Neural crest cell (in vitro differentiated cells): Measurements from ENCODE around the gene TSPYL2. TPM values are rescaled to one million over a fixed set of nuclear protein-coding genes. Genes with fewer than 3 reads are reported as not detected.

Experiments used
- DNase-seq: peaks from one replicate; pipeline ENCODE4 v3.0.0; 2021; ENCODE audit warnings: low read depth, mixed read lengths, low spot score
- H3K27ac Mint-ChIP-seq: one replicate; pipeline ENCODE4 v1.8.0; 2021; ENCODE audit warnings: mild to moderate bottlenecking, mixed read lengths; ENCODE audit not compliant: unreplicated experiment
- H3K27me3 Mint-ChIP-seq: 2 replicates; pipeline ENCODE4 v1.8.0; 2021; ENCODE audit warnings: low read depth, mild to moderate bottlenecking, mixed read lengths
- H3K36me3 Mint-ChIP-seq: 2 replicates; pipeline ENCODE4 v1.8.0; 2021; ENCODE audit warnings: low read depth, mild to moderate bottlenecking, mixed read lengths
- H3K4me1 Mint-ChIP-seq: 2 replicates; pipeline ENCODE4 v1.8.0; 2021; ENCODE audit warnings: mixed read lengths
- H3K4me3 Mint-ChIP-seq: one replicate; pipeline ENCODE4 v1.8.0; 2021; ENCODE audit warnings: mild to moderate bottlenecking, mixed read lengths
- H3K9me3 Mint-ChIP-seq: 2 replicates; pipeline ENCODE4 v1.8.0; 2021; ENCODE audit warnings: mixed read lengths
- CTCF ChIP-seq: fragments of 200-600 bp; sonication (generic); conservative IDR thresholded peaks from 2 replicates; pipeline ENCODE4 v1.5.0; 2021; ENCODE audit warnings: antibody characterized with exemption, mild to moderate bottlenecking
- total RNA-seq: library from RNA; stranded (reverse); gene quantifications from 2 replicates; pipeline ENCODE4 v1.2.1, GENCODE V29; 2021

TSPYL2 gene
- total RNA-seq, 1 donor from 2014 or later = 17.9 TPM

- H3K9me3 Mint-ChIP-seq = peaks cover 2% of the 10 kb centered on the region
- TF ChIP-seq CTCF = no peak
- H3K27ac Mint-ChIP-seq = peak within 1 kb of the TSS; percentile 59
- peak; percentile 35 for DNase-seq
- H3K27me3 Mint-ChIP-seq = no peaks in the 10 kb centered on the region
- H3K4me1 Mint-ChIP-seq = peaks cover 22% of the 10 kb centered on the region
- no peaks in the 10 kb centered on the region for H3K36me3 Mint-ChIP-seq
- peak within 1 kb of the TSS; percentile 90 for H3K4me3 Mint-ChIP-seq
Measured at GRCh38 chrX:53048169-53049126, 33.7 kb upstream of the TSPYL2 start, which contains the start of gene GPR173. TSS of gene GPR173 (plus strand) at chrX:53048789. CDS start at chrX:53076622, 27,833 bp downstream.

DNA sequence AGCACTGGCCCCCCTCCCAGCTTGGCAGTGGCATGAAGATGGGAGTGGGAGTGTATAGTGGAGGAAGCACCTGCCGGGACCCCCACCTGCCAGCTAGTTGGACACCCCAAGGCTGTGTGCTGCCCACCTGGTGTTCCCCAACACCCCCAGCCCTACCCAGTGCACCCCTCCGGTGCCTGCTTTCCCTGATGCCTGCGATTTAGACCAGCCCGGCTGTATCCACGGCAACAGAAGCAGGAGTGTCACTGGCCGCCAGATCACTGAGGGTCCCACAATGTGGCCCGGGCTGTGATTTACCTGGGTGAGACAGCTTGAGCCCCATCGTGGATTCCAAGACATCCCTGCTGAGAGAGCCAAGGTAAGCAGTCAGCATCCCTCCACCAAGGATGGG lies 33.0 kb upstream of the TSPYL2 start:
- Mint-ChIP-seq H3K4me1 (peaks cover 22% of the 10 kb centered on the region), H3K36me3 (no peaks in the 10 kb centered on the region), H3K9me3 (peaks cover 2% of the 10 kb centered on the region), H3K27ac (no peak overlapping the region), H3K4me3 (peak overlapping the region; percentile 90), H3K27me3 (no peaks in the 10 kb centered on the region)
- TF ChIP-seq CTCF = no peak
- no peak for DNase-seq

- DNase-seq = no peak
- Mint-ChIP-seq H3K27me3 (no peaks in the 10 kb centered on the region), H3K9me3 (peaks cover 1% of the 10 kb centered on the region), H3K4me1 (peaks cover 22% of the 10 kb centered on the region), H3K36me3 (no peaks in the 10 kb centered on the region), H3K4me3 (no peak overlapping the region), H3K27ac (no peak overlapping the region)
- no peak for TF ChIP-seq CTCF
Measured at GRCh38 chrX:53050841-53051240, 31.3 kb upstream of the TSPYL2 start.

GRCh38 chrX:53055244-53055849 lies 26.8 kb upstream of the TSPYL2 start:
- H3K27ac Mint-ChIP-seq = no peak overlapping the region
- H3K9me3 Mint-ChIP-seq = no peaks in the 10 kb centered on the region
- no peak for DNase-seq
- no peak overlapping the region for H3K4me3 Mint-ChIP-seq
- H3K27me3 Mint-ChIP-seq = no peaks in the 10 kb centered on the region
- H3K4me1 Mint-ChIP-seq = peaks cover 3% of the 10 kb centered on the region
- no peak for TF ChIP-seq CTCF
- H3K36me3 Mint-ChIP-seq = no peaks in the 10 kb centered on the region

DNA sequence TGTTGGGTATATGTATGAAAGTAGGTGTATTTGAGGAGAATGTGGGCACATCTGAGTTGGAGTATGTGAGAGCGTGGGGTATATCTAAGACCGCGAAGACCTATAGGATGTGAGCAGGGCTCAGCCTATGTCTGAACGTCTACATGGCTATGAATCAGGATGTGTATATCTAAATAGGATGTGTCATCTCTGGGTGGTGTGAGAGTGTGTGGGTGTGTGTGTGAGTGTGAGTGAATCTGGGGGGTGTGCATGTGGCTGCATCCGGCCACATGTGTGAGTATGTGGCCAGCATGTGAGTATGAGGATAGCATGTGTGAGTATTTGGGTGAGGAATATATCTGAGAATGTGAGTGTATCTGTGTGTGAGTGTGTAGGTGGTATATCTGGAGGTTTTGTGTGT lies 25.9 kb upstream of the TSPYL2 start:
- no peak overlapping the region for H3K4me3 Mint-ChIP-seq
- H3K36me3 Mint-ChIP-seq = peaks cover 2% of the 10 kb centered on the region
- no peaks in the 10 kb centered on the region for H3K9me3 Mint-ChIP-seq
- TF ChIP-seq CTCF = no peak
- H3K27ac Mint-ChIP-seq = no peak overlapping the region
- no peaks in the 10 kb centered on the region for H3K27me3 Mint-ChIP-seq
- DNase-seq = no peak
- no peaks in the 10 kb centered on the region for H3K4me1 Mint-ChIP-seq
